ENCODE results near the gene THSD7A.

The THSD7A gene

DNA sequence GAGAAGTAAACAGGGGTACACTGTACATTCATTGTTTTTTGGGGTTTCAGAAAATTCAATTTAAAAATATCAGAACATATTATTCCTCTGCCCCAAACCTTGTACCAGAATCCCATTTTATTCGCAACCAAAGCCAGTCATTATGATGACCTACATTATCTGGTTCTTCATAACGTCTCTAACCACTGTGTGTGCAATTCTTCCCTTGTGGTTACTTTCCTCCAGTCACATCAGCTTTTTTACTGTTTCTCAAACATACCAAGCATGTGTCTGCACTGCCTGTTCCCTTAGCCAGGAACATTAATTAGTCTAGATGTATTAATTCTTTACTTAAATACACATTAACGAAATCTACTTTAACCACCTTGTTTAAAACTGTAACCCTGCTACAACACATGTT is 64.8 kb downstream of the THSD7A start:
- H3K36me3 ChIP-seq (replicated peaks; ENCODE audit: low read depth, low read length), result no peaks in the 10 kb centered on the region
- H3K4me3 ChIP-seq (ENCODE audit: low read length), result no peak overlapping the region
- no peaks in the 10 kb centered on the region for H4K20me1 ChIP-seq (ENCODE audit: insufficient read depth, low read length)
- TF ChIP-seq EZH2phosphoT487 (IDR thresholded peaks at IDR 0.05; ENCODE audit: low read depth), result no peak
- TF ChIP-seq, protein P1, sequence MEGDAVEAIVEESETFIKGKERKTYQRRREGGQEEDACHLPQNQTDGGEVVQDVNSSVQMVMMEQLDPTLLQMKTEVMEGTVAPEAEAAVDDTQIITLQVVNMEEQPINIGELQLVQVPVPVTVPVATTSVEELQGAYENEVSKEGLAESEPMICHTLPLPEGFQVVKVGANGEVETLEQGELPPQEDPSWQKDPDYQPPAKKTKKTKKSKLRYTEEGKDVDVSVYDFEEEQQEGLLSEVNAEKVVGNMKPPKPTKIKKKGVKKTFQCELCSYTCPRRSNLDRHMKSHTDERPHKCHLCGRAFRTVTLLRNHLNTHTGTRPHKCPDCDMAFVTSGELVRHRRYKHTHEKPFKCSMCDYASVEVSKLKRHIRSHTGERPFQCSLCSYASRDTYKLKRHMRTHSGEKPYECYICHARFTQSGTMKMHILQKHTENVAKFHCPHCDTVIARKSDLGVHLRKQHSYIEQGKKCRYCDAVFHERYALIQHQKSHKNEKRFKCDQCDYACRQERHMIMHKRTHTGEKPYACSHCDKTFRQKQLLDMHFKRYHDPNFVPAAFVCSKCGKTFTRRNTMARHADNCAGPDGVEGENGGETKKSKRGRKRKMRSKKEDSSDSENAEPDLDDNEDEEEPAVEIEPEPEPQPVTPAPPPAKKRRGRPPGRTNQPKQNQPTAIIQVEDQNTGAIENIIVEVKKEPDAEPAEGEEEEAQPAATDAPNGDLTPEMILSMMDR (IDR thresholded peaks at IDR 0.05; ENCODE audit: low read depth, low read length), result no peak
- H2AFZ ChIP-seq (ENCODE audit: low read depth, low read length), result no peak overlapping the region
- no peak overlapping the region for H3K27ac ChIP-seq (ENCODE audit: low read length)
- H3K9me3 ChIP-seq (ENCODE audit: insufficient read depth, low read length), result no peaks in the 10 kb centered on the region
- no peaks in the 10 kb centered on the region for H3K4me1 ChIP-seq (ENCODE audit: low read length)
- no peak overlapping the region for H3K9ac ChIP-seq (ENCODE audit: low read length)
- no peaks in the 10 kb centered on the region for H3K79me2 ChIP-seq (ENCODE audit: low read length)
- H3K4me2 ChIP-seq (ENCODE audit: low read length), result no peak overlapping the region
- no peaks in the 10 kb centered on the region for H3K27me3 ChIP-seq (ENCODE audit: low read depth, low read length)

DNA sequence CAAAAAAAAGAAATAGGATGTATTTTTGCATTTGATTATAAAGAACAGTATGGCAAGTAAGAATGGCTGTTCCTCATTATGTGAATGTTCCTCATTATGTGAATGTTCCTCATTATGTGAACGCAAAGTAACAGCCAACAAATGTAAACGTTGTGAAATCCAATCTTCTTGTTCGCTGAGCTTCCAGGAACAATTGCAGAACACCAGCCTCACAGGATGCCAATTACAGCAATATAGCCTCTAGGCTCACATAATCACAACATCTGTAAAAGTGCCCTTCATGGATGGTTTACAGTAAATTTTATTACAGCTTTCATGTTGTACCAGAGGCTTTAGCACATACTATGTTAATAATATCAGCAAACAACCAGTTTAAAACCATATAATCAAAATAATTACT is 71.6 kb downstream of the THSD7A start:
- Histone ChIP-seq H3K9me3 (ENCODE audit: insufficient read depth, low read length) (no peaks in the 10 kb centered on the region), H3K4me1 (ENCODE audit: low read length) (0 out of 2 replicates have a peak, but pooled peaks cover 2% of the 10 kb centered on the region), H3K27me3 (ENCODE audit: low read depth, low read length) (no peaks in the 10 kb centered on the region), H3K36me3 (replicated peaks; ENCODE audit: low read depth, low read length) (no peaks in the 10 kb centered on the region), H3K27ac (ENCODE audit: low read length) (no peak overlapping the region), H4K20me1 (ENCODE audit: insufficient read depth, low read length) (no peaks in the 10 kb centered on the region), H2AFZ (ENCODE audit: low read depth, low read length) (no peak overlapping the region), H3K79me2 (ENCODE audit: low read length) (no peaks in the 10 kb centered on the region), H3K4me3 (ENCODE audit: low read length) (no peak overlapping the region), H3K4me2 (ENCODE audit: low read length) (no peak overlapping the region), H3K9ac (ENCODE audit: low read length) (no peak overlapping the region)
- TF ChIP-seq, protein P1 (IDR thresholded peaks at IDR 0.05; ENCODE audit: low read depth, low read length), result no peak
- TF ChIP-seq EZH2phosphoT487 (IDR thresholded peaks at IDR 0.05; ENCODE audit: low read depth), result no peak

DNA sequence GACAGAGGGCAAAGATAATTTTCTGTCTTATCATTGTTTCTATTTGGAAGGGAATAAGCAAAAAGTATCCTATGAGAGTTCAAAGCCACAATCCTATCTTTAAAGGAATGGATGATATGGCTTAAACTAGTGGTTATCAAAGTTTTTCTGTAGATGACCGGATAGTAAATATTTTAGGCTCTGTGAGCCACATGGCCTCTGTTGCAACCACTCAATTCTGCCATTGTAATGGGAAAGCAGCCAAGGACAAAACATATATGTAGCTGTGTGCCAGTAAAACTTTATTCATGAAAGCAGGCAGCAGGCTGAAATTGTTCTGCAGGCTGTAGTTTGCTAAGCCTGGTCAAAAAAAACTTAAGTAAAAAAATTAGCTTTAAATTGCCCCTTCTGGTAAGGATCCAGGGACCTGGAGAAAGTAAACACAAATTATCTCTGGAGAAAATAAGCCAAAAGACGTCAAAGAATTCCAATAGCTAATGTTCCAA is 73.3 kb downstream of the THSD7A start:
- Histone ChIP-seq H3K9ac (ENCODE audit: low read length) (no peak overlapping the region), H3K4me3 (ENCODE audit: low read length) (no peak overlapping the region), H3K27ac (ENCODE audit: low read length) (no peak overlapping the region), H3K27me3 (ENCODE audit: low read depth, low read length) (no peaks in the 10 kb centered on the region), H2AFZ (ENCODE audit: low read depth, low read length) (no peak overlapping the region), H3K79me2 (ENCODE audit: low read length) (no peaks in the 10 kb centered on the region), H3K9me3 (ENCODE audit: insufficient read depth, low read length) (no peaks in the 10 kb centered on the region), H3K36me3 (replicated peaks; ENCODE audit: low read depth, low read length) (no peaks in the 10 kb centered on the region), H3K4me1 (ENCODE audit: low read length) (peaks cover 11% of the 10 kb centered on the region), H3K4me2 (ENCODE audit: low read length) (no peak overlapping the region), H4K20me1 (ENCODE audit: insufficient read depth, low read length) (no peaks in the 10 kb centered on the region)
- no peak for TF ChIP-seq EZH2phosphoT487 (IDR thresholded peaks at IDR 0.05; ENCODE audit: low read depth)
- TF ChIP-seq, protein P1 (IDR thresholded peaks at IDR 0.05; ENCODE audit: low read depth, low read length), result no peak

DNA sequence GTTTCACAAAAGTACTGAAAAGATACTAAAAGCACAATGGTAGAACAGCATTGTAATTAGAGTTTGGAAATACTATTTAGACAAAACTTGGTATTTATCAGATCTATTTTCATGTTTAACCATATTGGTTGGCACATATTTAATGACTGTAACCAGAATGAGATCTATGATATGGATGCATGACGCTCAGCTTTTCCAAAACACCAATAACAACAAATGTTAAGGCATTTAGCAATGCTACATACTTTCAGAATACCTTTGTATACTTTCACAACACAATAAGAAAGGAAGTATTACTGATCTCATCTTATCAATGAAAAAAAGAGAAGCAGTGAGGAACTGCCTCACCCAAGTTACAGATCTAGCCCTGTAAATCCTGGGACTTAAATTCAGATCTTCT is 74.8 kb downstream of the THSD7A start:
- no peaks in the 10 kb centered on the region for H3K79me2 ChIP-seq (ENCODE audit: low read length)
- H3K4me1 ChIP-seq (ENCODE audit: low read length), result peaks cover 14% of the 10 kb centered on the region
- no peaks in the 10 kb centered on the region for H3K27me3 ChIP-seq (ENCODE audit: low read depth, low read length)
- no peak for TF ChIP-seq EZH2phosphoT487 (IDR thresholded peaks at IDR 0.05; ENCODE audit: low read depth)
- TF ChIP-seq, protein P1 (IDR thresholded peaks at IDR 0.05; ENCODE audit: low read depth, low read length), result no peak
- no peak overlapping the region for H3K4me2 ChIP-seq (ENCODE audit: low read length)
- H3K4me3 ChIP-seq (ENCODE audit: low read length), result no peak overlapping the region
- H3K9me3 ChIP-seq (ENCODE audit: insufficient read depth, low read length), result no peaks in the 10 kb centered on the region
- no peak overlapping the region for H3K27ac ChIP-seq (ENCODE audit: low read length)
- no peak overlapping the region for H3K9ac ChIP-seq (ENCODE audit: low read length)
- H4K20me1 ChIP-seq (ENCODE audit: insufficient read depth, low read length), result no peaks in the 10 kb centered on the region
- no peak overlapping the region for H2AFZ ChIP-seq (ENCODE audit: low read depth, low read length)
- no peaks in the 10 kb centered on the region for H3K36me3 ChIP-seq (replicated peaks; ENCODE audit: low read depth, low read length)
